Esophagus squamous epithelium (tissue), 4 donors: Measurements from ENCODE around the gene OSBPL10.

Experiments used
- CTCF ChIP-seq, 6 experiments: fragments of 450-650 bp in 4 of 6; fragments of 200-600 bp in 2 of 6; sonication (generic) in 2 of 6; IDR thresholded peaks; one replicate each; pipeline ENCODE4 v1.5.1; 2016 to 2019; ENCODE audit warnings: antibody characterized with exemption in 6 of 6, mild to moderate bottlenecking in 4 of 6, moderate library complexity in 4 of 6
- POLR2A ChIP-seq, 4 donors: fragments of 450-650 bp; IDR thresholded peaks; one replicate each; pipeline ENCODE4 v1.6.1; 2017; ENCODE audit warnings: antibody characterized with exemption in 4 of 4, mild to moderate bottlenecking in 4 of 4, moderate library complexity in 3 of 4

- TF ChIP-seq CTCF (IDR thresholded peaks at IDR 0.05) (no peak), POLR2A (IDR thresholded peaks at IDR 0.05) (no peak)
Observed at GRCh38 chr3:31813686-31814085, 167.4 kb downstream of the OSBPL10 start.
